Stimulated activated CD8-positive, alpha-beta memory T cell treated with anti-CD3 and anti-CD28 coated beads, Interleukin-12 subunit alpha, Interleukin-12 subunit beta, amount 100 ng/mL, for 24 hours (primary cell): ENCODE data around the gene CYP27A1.

ENCODE experiments used
- DNase-seq: peaks from one replicate; pipeline ENCODE4 v3.0.0-alpha.2; 2020; ENCODE audit errors: extremely low read depth

Gene CYP27A1

GRCh38 chr2:218811382-218811781, 29.4 kb downstream of the CYP27A1 start:
- no peak for DNase-seq

- DNase-seq, result no peak
These were observed 30.3 kb downstream of the CYP27A1 start for GRCh38 chr2:218812096-218812815.

GRCh38 chr2:218812861-218813260, 30.9 kb downstream of the CYP27A1 start:
- no peak for DNase-seq

GRCh38 chr2:218813771-218814460, 32.0 kb downstream of the CYP27A1 start:
- no peak for DNase-seq

- no peak for DNase-seq
These were observed 32.7 kb downstream of the CYP27A1 start for GRCh38 chr2:218814540-218815243.

- DNase-seq, result no peak
These were observed 33.3 kb downstream of the CYP27A1 start for GRCh38 chr2:218815244-218815637.

GRCh38 chr2:218815649-218816048, 33.7 kb downstream of the CYP27A1 start:
- no peak for DNase-seq

GRCh38 chr2:218816561-218817011, 34.6 kb downstream of the CYP27A1 start:
- DNase-seq, result no peak

- DNase-seq, result no peak
These were observed 37.1 kb downstream of the CYP27A1 start for GRCh38 chr2:218819093-218819492.

GRCh38 chr2:218820746-218821369, 38.9 kb downstream of the CYP27A1 start:
- no peak for DNase-seq

GRCh38 chr2:218821605-218822211, 39.8 kb downstream of the CYP27A1 start:
- no peak for DNase-seq

- DNase-seq, result no peak
These were observed 40.7 kb downstream of the CYP27A1 start for GRCh38 chr2:218822622-218823021.

GRCh38 chr2:218823196-218823855, 41.4 kb downstream of the CYP27A1 start:
- no peak for DNase-seq

GRCh38 chr2:218824004-218824403, 42.1 kb downstream of the CYP27A1 start:
- DNase-seq, result no peak

GRCh38 chr2:218826791-218827190, 44.8 kb downstream of the CYP27A1 start:
- DNase-seq, result no peak

GRCh38 chr2:218827701-218828476, 45.9 kb downstream of the CYP27A1 start:
- DNase-seq, result no peak

GRCh38 chr2:218828477-218828778, 46.5 kb downstream of the CYP27A1 start:
- DNase-seq, result no peak

- DNase-seq, result no peak
These were observed 48.0 kb downstream of the CYP27A1 start for GRCh38 chr2:218829868-218830451.

- DNase-seq, result no peak
These were observed 48.8 kb downstream of the CYP27A1 start for GRCh38 chr2:218830526-218831306.
